HG03520 (cell line): ENCODE data around the gene INPP5A.
"Not testable (repeated sequence)": the region's sequence is repeated elsewhere in the genome, so short reads cannot be mapped to it uniquely, and the experiment has no call there.

ENCODE experiments used
- ATAC-seq: cut with Tn5 transposase; IDR thresholded peaks from one replicate; pipeline ENCODE4 v1.9.1; 2021; ENCODE audit warnings: mild to moderate bottlenecking, moderate library complexity; ENCODE audit not compliant: unreplicated experiment

Gene INPP5A

GRCh38 chr10:132546567-132547420 is 9.2 kb downstream of the INPP5A start:
- no peak for ATAC-seq

DNA sequence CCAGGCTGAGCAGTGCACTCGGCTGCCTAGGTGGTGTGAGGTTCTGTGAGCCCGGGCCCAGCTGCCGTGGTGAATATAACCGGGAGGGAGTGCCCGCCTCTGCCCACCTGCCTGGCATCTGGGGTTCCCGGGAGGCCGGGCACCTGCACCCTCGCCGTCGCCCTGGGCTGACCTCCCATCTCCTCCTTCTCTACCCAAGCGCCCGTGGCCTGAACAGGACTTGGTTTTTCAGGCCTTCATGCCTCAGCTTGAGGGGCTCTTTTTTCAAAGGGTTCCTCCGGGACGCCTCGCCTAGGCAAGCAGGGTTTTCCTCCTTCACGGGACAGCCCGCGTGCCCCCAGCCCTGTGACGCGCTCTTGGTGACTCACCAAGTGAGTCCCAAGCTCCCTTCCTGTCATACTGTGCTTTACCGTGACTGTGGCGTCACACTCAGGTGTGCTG is 9.9 kb downstream of the INPP5A start:
- ATAC-seq = no peak

GRCh38 chr10:132548106-132548823 is 10.7 kb downstream of the INPP5A start:
- ATAC-seq = no peak

DNA sequence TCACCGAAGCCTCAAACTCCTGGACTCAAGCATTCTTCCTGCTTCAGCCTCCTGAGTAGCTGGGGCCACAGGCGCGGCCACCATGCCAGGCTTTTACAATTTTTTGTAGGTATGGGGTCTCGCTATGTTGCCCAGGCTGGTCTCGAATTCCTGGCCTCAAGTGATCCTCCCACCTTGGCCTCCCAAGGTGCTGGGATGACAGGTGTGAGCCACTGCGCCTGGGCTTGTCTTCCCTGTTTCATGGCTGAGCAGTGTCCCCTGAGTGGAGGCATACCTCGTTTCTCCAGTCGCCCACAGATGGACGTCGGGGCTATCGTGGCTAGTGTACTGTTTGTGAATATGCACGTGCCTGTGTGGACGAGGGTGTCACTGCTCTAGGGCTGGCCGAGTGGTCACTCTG is 11.3 kb downstream of the INPP5A start:
- no peak for ATAC-seq

DNA sequence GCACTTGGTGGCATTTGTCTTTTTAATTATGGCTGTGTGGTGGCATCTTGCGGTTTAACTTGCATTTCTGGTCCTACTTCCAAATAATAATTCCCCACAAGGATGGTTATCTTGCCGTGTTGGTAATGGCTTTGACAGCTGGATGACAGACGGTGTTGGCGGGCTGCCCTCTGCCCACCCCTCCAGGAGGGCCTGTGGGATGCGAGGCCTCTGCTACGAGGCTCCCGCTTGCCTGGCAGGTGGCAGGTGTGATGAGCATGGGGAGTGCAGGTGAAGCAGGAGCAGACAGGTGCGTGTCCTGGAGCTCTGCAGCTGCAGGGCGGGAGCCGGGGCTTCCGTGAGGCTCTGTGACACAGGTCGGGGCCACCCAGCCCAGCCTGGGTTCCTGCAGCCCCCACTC is 11.8 kb downstream of the INPP5A start:
- no peak for ATAC-seq

GRCh38 chr10:132550366-132551092 is 12.9 kb downstream of the INPP5A start:
- no peak for ATAC-seq

DNA sequence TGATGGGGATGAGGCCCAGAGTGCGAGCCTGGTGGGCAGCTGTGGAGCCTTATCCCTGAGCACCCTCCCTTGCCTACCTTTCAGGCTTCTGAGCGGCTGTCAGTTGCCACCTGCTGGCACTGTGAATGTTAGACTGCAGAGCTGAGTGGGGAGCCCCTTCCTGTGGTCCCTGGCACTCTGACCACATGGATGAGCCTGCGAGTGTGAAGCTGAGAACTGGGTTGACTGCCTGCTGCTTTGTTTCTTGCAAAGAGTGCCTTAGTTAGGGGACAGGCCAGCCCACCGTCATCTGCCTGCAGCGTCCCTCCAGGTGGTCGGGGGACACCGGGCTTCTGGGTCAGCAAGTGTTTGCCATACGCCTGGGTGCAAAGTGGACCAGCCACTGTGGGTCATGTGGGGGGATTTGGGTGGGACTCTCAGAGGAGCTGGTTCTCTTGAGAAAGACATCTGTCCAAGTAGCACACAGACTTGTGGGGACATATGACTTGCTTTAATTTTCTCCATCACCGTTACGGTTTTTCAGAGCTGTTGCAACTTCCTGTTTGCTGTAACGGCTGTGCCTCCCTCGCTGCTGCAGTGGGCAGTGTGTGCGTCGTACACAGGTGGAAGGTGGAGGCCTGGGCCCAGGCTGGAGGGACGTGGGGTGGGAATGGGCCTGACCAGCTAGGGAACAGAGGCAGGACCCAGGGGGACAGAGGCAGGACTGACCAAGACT is 13.7 kb downstream of the INPP5A start:
- ATAC-seq = no peak

- no peak for ATAC-seq
These were observed 14.2 kb downstream of the INPP5A start for GRCh38 chr10:132551808-132552130.

DNA sequence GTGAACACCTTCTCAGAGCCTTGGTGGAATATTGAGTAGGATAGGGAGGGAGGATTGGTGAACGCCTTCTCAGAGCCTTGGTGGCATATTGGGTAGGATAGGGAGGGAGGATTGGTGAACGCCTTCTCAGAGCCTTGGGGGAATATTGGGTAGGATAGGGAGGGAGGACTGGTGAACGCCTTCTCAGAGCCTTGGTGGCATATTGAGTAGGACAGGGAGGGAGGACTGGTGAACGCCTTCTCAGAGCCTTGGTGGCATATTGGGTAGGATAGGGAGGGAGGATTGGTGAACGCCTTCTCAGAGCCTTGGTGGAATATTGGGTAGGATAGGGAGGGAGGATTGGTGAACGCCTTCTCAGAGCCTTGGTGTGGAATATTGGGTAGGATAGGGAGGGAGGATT is 15.0 kb downstream of the INPP5A start:
- not testable (repeated sequence) for ATAC-seq

- not testable (repeated sequence) for ATAC-seq
These were observed 16.0 kb downstream of the INPP5A start for GRCh38 chr10:132553568-132553967.

DNA sequence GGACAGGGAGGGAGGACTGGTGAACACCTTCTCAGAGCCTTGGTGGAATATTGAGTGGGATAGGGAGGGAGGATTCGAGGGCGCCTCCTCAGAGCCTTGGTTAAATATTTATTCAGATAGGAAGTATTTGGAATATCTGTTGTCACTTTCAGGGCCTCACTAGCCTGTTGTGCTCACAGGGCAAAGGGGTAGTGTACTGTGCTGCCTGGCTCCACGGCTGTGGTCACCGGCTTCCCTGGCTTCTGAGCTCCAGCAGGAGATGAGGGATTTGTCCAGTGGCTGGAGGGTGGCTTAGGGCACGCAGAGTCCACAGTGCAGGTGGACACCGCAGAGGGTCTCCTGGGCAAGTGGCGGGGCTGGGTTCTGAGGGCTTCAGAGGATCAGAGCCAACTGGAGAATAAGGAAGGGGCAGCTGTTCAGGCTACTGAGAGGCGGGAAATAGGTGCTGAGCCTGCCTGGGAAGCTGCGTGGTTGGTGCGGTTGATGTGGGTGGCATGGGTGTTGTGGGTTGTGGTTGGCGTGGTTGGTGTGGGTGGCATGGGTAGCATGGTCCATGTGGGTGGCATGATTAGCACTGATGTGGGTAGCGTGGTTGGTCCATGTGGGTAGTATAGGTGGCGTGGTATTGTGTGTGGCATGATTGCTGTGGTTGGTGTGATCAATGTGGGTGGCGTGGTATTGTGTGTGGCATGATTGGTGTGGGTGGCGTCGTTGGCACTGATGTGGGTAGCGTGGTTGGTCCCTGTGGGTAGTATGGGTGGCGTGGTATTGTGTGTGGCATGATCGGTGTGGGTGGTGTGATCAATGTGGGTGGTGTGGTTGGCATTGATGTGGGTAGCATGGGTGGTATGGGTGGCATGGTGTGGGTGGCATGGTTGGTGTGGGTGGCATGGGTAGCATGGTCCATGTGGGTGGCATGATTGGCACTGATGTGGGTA is 16.7 kb downstream of the INPP5A start:
- ATAC-seq = no peak

- no peak for ATAC-seq
These were observed 17.5 kb downstream of the INPP5A start for GRCh38 chr10:132554991-132555647.

- no peak for ATAC-seq
These were observed 18.3 kb downstream of the INPP5A start for GRCh38 chr10:132555648-132556575.

DNA sequence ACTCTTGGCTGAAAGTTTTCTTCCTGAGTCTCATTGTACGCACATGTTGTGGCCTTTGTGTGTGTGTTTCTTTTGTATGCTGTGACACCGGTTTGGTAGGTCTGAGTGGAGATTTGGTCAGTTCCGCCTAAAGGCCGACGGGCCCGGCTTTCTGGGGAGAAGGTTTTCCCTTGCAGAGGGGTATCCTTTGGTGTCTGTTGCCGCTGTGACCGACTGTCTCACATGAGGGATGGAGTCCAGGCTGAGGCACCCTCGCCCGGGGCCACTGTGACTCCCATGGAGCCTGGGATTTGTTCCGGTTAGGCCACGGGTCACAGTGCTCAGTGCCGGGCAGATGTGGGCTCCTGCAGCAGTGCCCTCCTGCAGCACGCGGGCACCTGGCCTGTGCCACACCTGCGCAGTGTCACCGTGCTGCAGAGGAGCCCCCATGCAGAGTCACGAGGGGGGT is 19.4 kb downstream of the INPP5A start:
- ATAC-seq = no peak

DNA sequence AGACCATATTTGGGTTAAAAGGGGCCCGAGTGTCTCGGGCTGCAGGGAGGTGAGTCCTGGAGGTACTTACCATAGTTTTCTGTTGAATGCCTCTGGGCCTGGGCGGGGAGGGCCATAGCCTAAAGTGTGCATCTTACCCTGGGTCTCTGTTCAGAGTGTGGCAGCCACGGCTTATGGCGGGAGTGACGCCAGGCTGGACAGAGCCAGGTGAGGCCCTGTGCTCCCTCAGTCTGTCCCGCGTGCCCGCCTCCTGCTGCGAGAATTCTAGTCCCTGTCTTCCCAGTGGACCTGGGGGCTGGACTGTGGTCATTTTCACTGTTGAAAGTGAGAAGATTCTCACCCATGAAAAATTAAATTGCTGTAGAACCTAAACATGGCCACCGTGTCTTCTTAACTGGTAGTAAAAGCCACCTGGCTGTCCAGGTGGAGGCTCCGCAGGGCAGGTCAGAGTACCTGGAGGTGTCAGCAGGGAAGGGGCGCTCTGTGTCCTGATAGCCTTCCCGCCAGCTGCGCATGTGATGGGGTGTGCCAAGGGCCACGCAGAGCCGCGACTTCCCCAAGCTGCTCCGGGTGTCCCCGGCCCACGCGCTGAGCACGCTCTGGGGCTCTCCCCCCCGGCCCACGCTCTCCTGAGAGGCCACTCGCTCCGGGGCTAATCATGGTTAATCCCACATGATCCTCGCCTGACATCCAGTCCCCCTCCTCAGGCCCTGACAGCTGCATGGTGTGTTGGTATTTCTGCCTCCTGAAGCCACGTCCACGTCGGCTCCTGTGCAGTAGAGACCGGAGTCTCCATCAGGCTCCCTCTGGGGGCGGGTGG is 20.3 kb downstream of the INPP5A start:
- no peak for ATAC-seq

GRCh38 chr10:132558516-132559413 is 21.2 kb downstream of the INPP5A start:
- ATAC-seq = no peak
